ENCODE data around the gene VGF. TPM values are rescaled to one million over a fixed set of nuclear protein-coding genes. Genes with fewer than 3 reads are reported as not detected.
A peak's percentile ranks its signal among the peaks of the same experiment; 100 is the strongest.
"Not testable (repeated sequence)": the region's sequence is repeated elsewhere in the genome, so short reads cannot be mapped to it uniquely, and the experiment has no call there.

The VGF gene
- not detected for total RNA-seq

DNA sequence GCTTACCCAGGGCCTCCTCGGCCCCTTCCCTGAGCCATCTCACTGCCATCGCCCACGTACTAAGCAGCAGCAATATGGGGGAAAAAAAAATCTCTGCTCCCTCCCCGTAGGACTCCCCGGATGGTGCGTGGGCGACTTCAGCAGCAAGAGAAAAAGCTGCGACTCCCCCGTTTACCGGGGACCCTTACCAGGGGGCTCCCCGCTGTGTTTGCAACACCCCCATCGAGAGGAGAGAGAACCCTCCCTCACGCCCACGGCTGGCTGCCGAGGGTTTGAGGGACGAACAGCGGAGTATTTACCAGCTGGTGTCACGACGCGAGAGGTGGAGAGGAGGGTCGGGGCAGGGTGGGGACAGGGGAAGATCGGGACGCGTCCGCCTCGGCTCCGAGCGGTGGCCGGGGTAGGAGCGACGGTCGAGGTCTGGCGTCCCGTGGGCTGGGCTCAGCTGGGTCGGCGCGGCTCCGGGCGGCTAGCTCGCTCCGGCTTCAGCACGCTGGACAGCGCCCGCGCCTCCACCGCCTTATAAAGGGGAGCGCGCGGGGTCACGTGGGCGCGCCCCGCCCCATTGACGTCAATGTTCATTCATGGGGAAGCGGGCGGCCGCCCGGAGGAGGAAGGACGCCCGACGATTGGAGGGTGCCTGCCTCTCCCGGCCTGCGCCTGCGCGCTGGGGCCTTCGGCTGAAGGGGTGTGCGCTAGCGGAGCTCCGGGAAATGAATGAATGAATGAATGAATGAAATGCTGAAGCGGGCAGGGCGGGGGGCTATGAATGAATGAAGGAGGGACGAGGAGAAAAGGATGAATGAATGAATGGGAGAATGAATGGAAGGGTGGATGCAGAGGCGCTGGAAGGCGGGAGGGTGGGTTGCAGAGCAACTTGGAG is at the start of gene VGF:
TSS of gene VGF (minus strand) at position 495 of the 883 bp plus-strand sequence. CDS start 726 bp downstream, outside the sequence.
- Mint-ChIP-seq H3K4me1 (peaks cover 45% of the 10 kb centered on the region), H3K36me3 (peaks cover 5% of the 10 kb centered on the region), H3K27me3 (peaks cover 78% of the 10 kb centered on the region), H3K4me3 (peak within 1 kb of the TSS; percentile 83), H3K9me3 (no peaks in the 10 kb centered on the region), H3K27ac (peak within 1 kb of the TSS; percentile 51)
- DNase-seq, result peak; percentile 92

DNA sequence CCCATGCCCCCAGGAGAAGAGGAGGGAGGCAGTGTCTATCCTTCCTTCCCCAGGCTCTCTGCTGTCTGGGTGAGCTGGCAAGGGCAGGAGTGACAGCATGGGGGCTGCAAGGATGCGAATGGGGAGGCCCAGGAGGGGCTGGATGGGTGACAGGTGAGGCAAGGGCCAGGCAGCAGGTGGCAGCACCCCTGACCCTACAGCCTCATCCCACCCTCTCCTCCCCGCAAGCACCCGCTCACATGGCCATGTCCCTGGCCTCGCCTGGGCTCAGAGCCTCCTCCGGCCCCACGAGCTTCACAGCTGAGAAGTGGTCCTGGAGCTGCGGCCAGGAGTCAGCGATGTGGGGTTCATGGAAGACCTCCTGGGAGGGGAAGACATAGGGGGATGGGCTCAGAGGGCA is 46.6 kb upstream of the VGF start:
- Mint-ChIP-seq H3K4me3 (no peak overlapping the region), H3K4me1 (peaks cover 9% of the 10 kb centered on the region), H3K36me3 (peaks cover 7% of the 10 kb centered on the region), H3K27ac (no peak overlapping the region), H3K27me3 (no peaks in the 10 kb centered on the region), H3K9me3 (no peaks in the 10 kb centered on the region)
- DNase-seq, result no peak

DNA sequence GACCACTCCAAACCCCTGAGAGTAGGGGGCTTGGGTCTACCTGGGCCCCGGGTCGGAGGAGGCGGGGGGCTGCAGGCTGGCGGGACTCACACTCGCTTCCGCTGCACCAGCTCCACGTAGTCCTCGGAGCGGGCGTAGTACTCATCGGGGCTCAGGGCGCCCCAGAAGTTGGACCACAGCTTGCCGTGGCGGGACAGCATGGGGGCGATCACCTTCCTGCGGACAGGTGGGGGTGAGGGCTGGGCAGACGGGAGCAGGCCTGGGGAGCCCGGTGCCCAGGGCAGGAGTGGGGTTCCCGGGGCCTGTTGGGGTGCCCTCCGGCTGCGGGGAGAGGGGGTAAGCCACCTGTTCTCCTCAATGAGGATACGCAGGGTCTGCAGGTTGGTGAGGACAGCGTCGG is 46.1 kb upstream of the VGF start:
- Mint-ChIP-seq H3K9me3 (no peaks in the 10 kb centered on the region), H3K36me3 (peaks cover 4% of the 10 kb centered on the region), H3K27ac (no peak overlapping the region), H3K4me3 (no peak overlapping the region), H3K4me1 (peaks cover 6% of the 10 kb centered on the region), H3K27me3 (no peaks in the 10 kb centered on the region)
- DNase-seq, result no peak

DNA sequence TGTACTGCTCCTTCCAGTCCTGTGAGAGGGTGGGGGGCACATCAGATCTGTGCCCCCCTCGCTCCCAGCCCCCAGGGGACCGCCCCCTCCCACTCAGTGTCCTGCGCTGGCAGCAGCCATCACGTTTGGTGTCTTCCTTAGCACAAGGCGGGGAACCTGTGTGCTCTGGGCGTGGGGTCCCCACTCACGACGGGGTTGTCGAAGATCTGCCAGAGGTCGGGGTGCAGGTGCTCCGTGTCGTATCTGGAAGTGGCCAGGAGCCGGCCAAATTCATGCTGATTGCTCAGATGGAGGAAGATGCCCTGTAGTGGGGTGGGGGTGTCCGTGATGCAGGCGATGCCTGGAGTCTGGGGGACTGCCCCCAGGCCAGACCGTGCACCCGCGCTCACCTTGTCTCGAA is 44.8 kb upstream of the VGF start:
- no peak overlapping the region for H3K27ac Mint-ChIP-seq
- H3K9me3 Mint-ChIP-seq, result no peaks in the 10 kb centered on the region
- no peaks in the 10 kb centered on the region for H3K27me3 Mint-ChIP-seq
- H3K36me3 Mint-ChIP-seq, result peaks cover 4% of the 10 kb centered on the region
- H3K4me3 Mint-ChIP-seq, result no peak overlapping the region
- no peaks in the 10 kb centered on the region for H3K4me1 Mint-ChIP-seq
- no peak for DNase-seq

DNA sequence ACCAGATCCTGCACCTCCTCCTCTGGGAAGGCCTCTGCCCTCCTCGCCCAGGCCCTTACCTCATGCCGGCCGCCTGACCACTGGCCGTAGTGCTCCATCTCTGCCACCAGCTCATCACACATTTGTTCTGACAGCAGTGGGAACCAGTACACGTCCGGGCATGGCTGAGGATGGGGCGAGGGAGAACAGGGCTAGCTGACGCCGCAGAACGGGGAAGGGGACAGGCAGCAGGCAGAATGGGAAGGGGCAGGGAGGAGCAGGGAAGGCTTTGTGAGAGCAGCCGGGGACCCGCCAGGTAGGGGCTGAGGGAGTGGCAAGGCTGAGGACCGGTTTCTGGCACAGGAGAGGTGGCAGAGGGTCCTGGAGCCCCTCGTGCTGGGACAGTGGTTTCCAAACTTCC is 43.4 kb upstream of the VGF start:
- Mint-ChIP-seq H3K9me3 (no peaks in the 10 kb centered on the region), H3K4me3 (no peak overlapping the region), H3K4me1 (no peaks in the 10 kb centered on the region), H3K27me3 (peaks cover 6% of the 10 kb centered on the region), H3K36me3 (peaks cover 4% of the 10 kb centered on the region), H3K27ac (no peak overlapping the region)
- DNase-seq, result no peak

DNA sequence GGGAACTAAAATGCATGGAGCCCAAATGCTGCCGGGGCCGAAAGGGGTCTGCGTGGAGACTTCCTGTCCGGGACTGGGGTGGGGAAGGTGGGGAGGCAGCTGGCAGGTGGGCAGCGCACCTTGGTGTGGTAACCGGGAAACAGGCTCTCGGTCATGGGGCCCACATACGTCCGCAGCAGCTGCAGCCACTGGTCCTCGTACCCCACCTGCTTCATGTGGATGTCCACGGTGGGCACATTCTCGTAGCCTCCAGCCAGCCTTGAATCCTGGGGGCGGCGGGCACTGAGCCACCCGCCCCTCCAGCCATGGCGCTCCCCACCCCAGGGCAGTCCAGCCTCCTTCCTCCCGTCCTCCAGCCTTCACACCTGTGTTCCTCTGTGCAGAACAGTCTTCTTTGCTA is 42.1 kb upstream of the VGF start:
- Mint-ChIP-seq H3K27ac (no peak overlapping the region), H3K4me1 (no peaks in the 10 kb centered on the region), H3K36me3 (peaks cover 4% of the 10 kb centered on the region), H3K4me3 (no peak overlapping the region), H3K27me3 (peaks cover 15% of the 10 kb centered on the region), H3K9me3 (no peaks in the 10 kb centered on the region)
- no peak for DNase-seq

DNA sequence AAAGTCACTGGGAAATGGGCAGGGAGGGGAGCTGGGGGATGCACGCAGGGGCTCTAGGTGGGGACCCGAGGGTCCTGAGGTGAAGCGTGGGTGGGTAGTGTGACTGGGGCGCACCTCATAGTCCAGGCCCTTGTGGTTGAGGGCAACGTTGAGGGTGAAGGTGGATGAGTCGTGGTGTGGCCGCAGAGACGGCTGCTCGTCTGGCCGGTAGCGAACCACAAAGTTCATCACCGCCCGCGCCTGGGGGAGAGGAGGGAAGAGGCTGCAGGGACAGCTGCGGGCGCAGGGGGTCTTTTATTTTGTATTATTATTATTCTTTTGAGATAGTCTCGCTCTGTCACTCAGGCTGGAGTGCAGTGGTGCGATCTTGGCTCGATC is 41.3 kb upstream of the VGF start:
- no peak for DNase-seq
- H3K4me3 Mint-ChIP-seq, result no peak overlapping the region
- H3K36me3 Mint-ChIP-seq, result peaks cover 4% of the 10 kb centered on the region
- H3K27me3 Mint-ChIP-seq, result peaks cover 22% of the 10 kb centered on the region
- H3K4me1 Mint-ChIP-seq, result no peaks in the 10 kb centered on the region
- H3K9me3 Mint-ChIP-seq, result no peaks in the 10 kb centered on the region
- no peak overlapping the region for H3K27ac Mint-ChIP-seq

DNA sequence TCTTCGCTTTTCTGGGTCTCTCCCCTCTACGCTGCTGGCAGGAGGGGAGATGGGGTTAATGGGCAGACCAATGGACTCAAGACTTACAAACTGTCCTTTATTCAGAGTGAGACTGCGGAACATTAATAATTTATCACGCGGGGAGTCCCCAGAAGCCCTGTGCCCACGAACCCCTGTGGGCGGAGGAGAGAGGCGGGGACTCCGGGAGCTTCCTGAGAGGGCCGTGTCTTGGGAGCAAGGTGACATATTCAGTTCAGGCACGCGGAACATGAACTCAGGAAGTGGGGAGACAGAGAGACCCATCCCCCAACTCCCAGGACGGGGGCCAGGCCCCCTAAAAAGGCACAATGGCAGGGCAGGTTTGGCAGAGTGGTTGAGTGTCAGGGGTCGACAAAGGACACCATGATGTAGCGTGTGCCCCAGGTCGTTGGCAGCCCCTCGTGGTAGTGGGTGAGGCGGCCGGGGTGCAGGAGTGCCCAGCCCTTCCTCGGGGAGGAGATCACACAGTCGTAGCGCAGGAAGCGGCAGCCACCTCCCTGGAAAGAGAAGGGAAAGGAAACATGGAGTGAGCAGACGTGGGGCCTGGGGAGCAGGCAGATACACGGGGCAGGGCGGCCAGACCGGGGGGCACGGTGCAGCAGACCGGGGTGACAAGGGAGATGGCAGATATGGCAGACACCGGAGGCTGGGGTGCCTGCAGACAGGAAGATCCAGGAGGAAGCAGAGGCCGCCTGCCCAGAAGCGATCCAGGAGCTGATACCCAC is 40.7 kb upstream of the VGF start:
- H3K36me3 Mint-ChIP-seq, result peaks cover 4% of the 10 kb centered on the region
- H3K4me1 Mint-ChIP-seq, result peaks cover under 1% of the 10 kb centered on the region
- no peaks in the 10 kb centered on the region for H3K9me3 Mint-ChIP-seq
- H3K27ac Mint-ChIP-seq, result no peak overlapping the region
- H3K4me3 Mint-ChIP-seq, result no peak overlapping the region
- no peak for DNase-seq
- peaks cover 27% of the 10 kb centered on the region for H3K27me3 Mint-ChIP-seq

DNA sequence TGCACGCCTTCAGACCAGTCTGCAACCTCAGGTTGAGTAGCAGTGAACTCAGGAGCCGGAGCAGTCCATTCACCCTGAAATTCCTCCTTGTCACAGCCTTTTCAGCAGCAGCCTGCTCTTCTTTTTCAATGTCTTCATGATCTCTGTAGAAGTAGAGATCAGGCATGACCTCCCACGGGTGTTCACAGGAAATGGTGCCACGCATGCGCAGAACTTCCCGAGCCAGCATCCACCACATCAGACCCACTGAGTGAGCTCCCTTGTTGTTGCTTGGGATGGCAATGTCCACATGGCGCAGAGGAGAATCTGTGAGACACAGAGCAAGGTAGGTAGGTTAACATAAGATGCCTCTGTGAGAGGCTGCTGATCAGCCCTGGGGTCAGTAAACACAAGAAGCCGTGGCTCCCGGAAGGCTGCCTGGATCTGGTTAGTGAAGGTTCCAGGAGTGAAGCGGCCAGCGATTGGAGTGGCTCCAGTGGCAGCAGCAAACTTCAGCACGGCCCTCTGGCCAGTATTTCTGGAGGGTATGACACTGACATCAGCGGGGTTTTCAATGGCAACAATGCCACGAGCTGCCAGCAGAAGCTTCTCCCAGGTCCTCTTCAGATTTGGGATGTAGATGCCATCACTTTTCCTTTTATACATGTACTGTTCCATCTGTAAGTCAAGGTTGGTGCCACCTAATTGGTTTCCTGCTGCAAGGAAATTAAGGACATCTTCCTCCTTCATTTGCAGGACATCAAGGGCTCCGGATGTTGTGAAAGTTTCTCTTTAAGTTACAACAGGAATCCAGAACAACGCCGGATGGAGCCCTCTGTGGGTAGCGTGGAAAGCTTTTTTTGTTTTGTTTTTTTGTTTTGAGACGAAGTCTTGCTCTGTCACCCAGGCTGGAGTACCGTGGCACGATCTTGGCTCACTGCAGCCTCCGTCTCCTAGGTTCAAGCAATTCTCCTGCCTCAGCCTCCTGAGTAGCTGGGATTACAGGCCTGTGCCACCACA is 38.7 kb upstream of the VGF start:
- DNase-seq, H3K9me3 Mint-ChIP-seq, H3K4me3 Mint-ChIP-seq, H3K27ac Mint-ChIP-seq, H3K36me3 Mint-ChIP-seq, H3K4me1 Mint-ChIP-seq: not testable (repeated sequence)
- H3K27me3 Mint-ChIP-seq, result peaks cover 43% of the 10 kb centered on the region

DNA sequence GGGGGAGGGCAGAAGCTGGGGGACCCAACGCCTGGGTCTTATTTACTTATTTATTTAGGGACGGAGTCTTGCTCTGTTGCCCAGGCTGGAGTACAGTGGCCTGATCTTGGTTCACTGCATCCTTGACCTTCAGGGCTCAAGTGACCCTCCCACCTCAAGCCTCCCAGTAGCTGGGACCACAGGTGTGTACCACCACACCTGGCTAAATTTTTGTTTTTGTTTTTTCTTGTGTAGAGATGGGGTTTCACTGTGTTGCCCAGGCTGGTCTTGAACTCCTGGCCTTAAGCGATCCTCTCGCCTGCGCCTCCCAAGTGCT is 37.2 kb upstream of the VGF start:
- H3K9me3 Mint-ChIP-seq, result no peaks in the 10 kb centered on the region
- peaks cover 7% of the 10 kb centered on the region for H3K4me1 Mint-ChIP-seq
- no peak for DNase-seq
- H3K27ac Mint-ChIP-seq, result no peak overlapping the region
- peaks cover 4% of the 10 kb centered on the region for H3K36me3 Mint-ChIP-seq
- H3K4me3 Mint-ChIP-seq, result no peak overlapping the region
- peaks cover 43% of the 10 kb centered on the region for H3K27me3 Mint-ChIP-seq

DNA sequence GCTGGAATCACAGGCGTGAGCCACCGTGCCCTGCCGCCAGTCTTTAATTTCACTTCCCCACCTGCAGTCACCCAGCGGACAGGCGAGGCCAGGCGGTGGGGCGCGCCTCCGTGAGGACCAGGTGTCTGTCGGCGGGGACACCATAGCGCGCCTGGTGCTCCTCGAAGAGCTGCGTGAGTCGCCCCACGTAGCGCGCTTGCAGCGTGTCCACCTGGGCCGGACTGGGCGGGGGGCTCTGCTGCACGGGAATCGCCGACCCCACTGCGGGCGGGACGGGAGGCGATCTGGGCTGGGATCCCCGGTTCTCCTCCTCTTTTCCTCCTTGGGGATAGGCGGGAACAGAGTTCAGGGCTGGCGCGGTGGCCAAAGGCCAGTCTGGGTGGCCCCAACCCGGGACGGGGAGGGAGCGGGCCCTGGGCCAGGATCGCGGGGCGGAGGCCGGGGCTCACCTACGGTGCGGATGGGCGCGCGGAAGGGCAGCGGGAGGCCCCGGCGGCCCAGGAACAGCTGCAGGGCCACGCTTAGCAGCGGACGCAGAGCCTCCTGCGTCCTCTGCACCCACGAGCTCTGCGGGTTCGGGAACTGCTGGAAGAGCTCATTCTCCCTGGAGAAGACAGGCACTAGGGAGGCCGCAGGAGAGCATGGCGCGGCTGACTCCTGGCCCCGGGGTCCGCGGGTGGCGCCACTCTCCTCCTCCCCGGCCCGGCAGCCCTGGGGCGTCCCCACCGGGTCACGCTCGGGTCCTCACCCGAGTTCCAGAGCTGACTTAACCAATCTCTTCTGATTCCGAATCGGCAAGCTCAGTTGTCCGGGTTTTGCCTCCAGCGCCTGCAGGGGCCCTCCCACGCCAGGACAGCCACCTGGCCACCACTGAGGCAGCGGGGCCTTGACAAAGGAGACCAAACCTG is 36.6 kb upstream of the VGF start:
- H3K4me3 Mint-ChIP-seq, result no peak overlapping the region
- no peaks in the 10 kb centered on the region for H3K9me3 Mint-ChIP-seq
- H3K27me3 Mint-ChIP-seq, result peaks cover 43% of the 10 kb centered on the region
- peaks cover 4% of the 10 kb centered on the region for H3K36me3 Mint-ChIP-seq
- H3K4me1 Mint-ChIP-seq, result peaks cover 7% of the 10 kb centered on the region
- H3K27ac Mint-ChIP-seq, result no peak overlapping the region
- DNase-seq, result no peak

DNA sequence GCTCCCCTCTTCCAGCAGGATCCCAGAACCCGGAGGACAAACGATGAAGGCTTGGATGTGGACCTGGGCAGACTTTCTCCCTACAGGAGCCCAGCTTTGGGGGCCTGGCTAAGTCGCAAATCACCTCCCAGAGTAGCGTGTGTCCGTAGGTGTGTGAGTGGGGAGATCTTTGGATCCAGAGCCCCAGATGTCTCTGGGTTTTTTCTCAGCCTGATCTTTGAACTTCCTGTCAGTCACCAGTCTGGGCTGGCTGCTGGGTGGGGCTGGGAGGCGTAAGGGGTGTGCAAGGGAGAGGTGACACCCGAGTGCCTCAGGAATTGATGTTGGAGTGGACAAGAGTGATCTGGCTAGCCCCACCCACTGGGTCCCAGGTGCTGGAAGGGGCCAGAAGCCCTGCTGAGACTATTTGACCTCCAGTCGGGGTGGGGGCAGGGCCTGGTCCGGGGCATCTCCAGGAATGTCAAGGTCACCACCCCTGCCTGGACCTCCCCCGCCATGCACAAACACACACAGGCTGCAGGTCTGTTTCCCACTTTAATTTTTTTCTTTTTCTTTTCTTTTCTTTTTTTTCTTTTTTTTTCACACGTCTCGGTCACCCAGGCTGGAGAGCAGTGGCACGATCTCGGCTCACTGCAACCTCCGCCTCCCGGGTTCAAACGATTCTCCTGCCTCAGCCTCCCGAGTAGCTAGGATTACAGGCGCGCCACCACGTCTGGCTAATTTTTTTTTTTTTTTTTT is 35.7 kb upstream of the VGF start, which contains the start of gene MOGAT3:
TSS of gene MOGAT3 (minus strand) at position 175 of the 738 bp plus-strand sequence. CDS start 182 bp downstream, outside the sequence.
- Mint-ChIP-seq H3K27me3 (peaks cover 43% of the 10 kb centered on the region), H3K4me1 (peaks cover 7% of the 10 kb centered on the region), H3K9me3 (no peaks in the 10 kb centered on the region), H3K36me3 (peaks cover under 1% of the 10 kb centered on the region), H3K27ac (no peak within 1 kb of the TSS), H3K4me3 (no peak within 1 kb of the TSS)
- DNase-seq, result no peak

DNA sequence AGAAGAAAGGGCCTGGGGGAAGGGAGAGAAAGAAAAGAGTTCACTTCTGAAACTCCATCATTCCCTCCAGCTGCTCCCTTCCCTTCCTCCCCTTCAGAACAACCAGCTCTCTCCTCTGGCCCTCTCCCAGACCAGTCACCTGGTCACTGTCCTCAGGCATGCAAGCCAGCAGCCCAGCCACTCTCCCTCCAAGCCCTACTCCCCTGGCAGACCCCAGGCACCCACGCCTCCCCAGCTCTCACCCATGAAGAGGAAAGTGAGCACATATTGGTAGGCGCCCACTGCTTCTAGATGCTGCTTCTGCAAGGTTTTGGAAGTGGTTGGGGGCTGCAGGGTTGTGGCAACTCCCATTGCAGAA is 35.1 kb upstream of the VGF start:
- H3K27ac Mint-ChIP-seq, result no peak overlapping the region
- no peak for DNase-seq
- peaks cover 7% of the 10 kb centered on the region for H3K4me1 Mint-ChIP-seq
- H3K36me3 Mint-ChIP-seq, result no peaks in the 10 kb centered on the region
- peaks cover 43% of the 10 kb centered on the region for H3K27me3 Mint-ChIP-seq
- H3K4me3 Mint-ChIP-seq, result no peak overlapping the region
- no peaks in the 10 kb centered on the region for H3K9me3 Mint-ChIP-seq
